ENCODE results near the gene PANK2. TPM values are rescaled to one million over a fixed set of nuclear protein-coding genes. Genes with fewer than 3 reads are reported as not detected.

Gene PANK2
- total and polyA plus RNA-seq, 2 of the 8 experiments (the other 6 are each of a cell fraction or from before 2014, with no cell fraction given), result 17.1 to 57.5 TPM

GRCh38 chr20:3865152-3865886 lies 23.9 kb upstream of the PANK2 start (continued):
- no peak for TF ChIP-seq FOSL1 (IDR thresholded peaks at IDR 0.05; ENCODE audit: insufficient read depth, low read depth, low read length)
- TF ChIP-seq HDAC6 (IDR thresholded peaks at IDR 0.05; ENCODE audit: low read depth, low read length), result no peak
- no peak for TF ChIP-seq SP1 (IDR thresholded peaks at IDR 0.05; ENCODE audit: low read depth, low read length)
- TF ChIP-seq SIRT6 (IDR thresholded peaks at IDR 0.05; ENCODE audit: low read length), result no peak
- TF ChIP-seq SIN3A (conservative IDR thresholded peaks at IDR 0.05 in 1 of 2, IDR thresholded peaks at IDR 0.05 in 1 of 2; ENCODE audit: low read depth in 1 of 2, low read length in 2 of 2), result no peak
- TF ChIP-seq KDM1A (IDR thresholded peaks at IDR 0.05; ENCODE audit: borderline replicate concordance, low read length), result no peak
